Mucosa of rectum (tissue), 2 donors: ENCODE measurements around the gene GPR160.

Source experiments
- H3K27ac ChIP-seq, 2 donors: one replicate each; pipeline ENCODE4 v1.7.0; 2013; ENCODE audit warnings: inconsistent platforms in 2 of 2, low read depth in 2 of 2, low read length in 2 of 2
- H3K27me3 ChIP-seq, 2 donors: one replicate each; pipeline ENCODE4 v1.7.0; 2013; ENCODE audit warnings: low read length in 2 of 2; ENCODE audit not compliant: control insufficient read depth in 2 of 2, insufficient read depth in 2 of 2
- H3K36me3 ChIP-seq, 2 donors: one replicate each; pipeline ENCODE4 v1.7.0; 2013; ENCODE audit warnings: low read length in 2 of 2; ENCODE audit not compliant: control insufficient read depth in 2 of 2, insufficient read depth in 2 of 2
- H3K4me1 ChIP-seq, 2 donors: one replicate each; pipeline ENCODE4 v1.7.0; 2013; ENCODE audit warnings: low read length in 2 of 2, mild to moderate bottlenecking in 1 of 2; ENCODE audit not compliant: control insufficient read depth in 2 of 2, insufficient read depth in 2 of 2
- H3K4me3 ChIP-seq, 2 donors: one replicate each; pipeline ENCODE4 v1.7.0; 2013; ENCODE audit warnings: low read length in 2 of 2
- H3K9ac ChIP-seq, 2 donors: one replicate each; pipeline ENCODE4 v1.7.0; 2013; ENCODE audit warnings: low read length in 2 of 2, low read depth in 1 of 2, mild to moderate bottlenecking in 1 of 2
- H3K9me3 ChIP-seq, 2 donors: one replicate each; pipeline ENCODE4 v1.7.0; 2013; ENCODE audit warnings: low read length in 2 of 2; ENCODE audit not compliant: control insufficient read depth in 2 of 2
- donor health status: healthy.
- donor health status: Normal muscosa, but diverticular disease.

GPR160 gene

DNA sequence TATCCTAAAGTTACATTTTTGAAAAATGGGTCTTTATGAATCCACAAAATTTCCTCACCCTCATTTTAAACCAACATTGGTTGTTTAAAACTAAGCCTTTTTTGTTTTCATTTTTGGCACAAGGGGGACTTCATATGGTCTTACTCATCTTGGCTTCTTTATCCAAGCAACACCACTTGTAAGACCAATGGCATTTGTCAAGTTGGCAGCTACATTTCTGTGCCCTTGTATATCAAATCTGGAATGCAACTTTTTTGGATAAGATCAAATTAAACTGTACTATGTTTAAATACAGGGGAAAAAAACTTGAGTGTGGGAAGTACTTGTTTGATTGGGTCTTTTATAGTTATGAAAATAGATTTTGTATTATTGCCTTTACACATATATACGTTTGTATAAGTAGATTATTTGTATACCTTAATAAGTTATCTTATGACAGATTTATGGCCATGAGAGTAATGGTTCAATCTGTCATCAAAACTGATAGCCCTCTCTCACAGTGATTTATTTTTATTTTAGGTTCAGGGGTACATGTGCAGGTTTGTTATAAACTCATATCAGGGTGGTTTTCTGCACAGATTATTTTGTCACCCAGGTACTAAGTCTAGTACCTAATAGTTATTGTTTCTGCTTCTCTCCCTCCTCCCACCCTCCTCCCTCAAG lies 43.4 kb downstream of the GPR160 start:
- H3K4me3 ChIP-seq: no peak overlapping the region
- peaks cover 15% of the 10 kb centered on the region in 2 donors for H3K4me1 ChIP-seq
- H3K36me3 ChIP-seq: peaks cover 10 to 29% of the 10 kb centered on the region in 2 donors
- no peak overlapping the region for H3K9ac ChIP-seq
- no peak overlapping the region for H3K27ac ChIP-seq
- H3K27me3 ChIP-seq: no peaks in the 10 kb centered on the region
- no peaks in the 10 kb centered on the region for H3K9me3 ChIP-seq

DNA sequence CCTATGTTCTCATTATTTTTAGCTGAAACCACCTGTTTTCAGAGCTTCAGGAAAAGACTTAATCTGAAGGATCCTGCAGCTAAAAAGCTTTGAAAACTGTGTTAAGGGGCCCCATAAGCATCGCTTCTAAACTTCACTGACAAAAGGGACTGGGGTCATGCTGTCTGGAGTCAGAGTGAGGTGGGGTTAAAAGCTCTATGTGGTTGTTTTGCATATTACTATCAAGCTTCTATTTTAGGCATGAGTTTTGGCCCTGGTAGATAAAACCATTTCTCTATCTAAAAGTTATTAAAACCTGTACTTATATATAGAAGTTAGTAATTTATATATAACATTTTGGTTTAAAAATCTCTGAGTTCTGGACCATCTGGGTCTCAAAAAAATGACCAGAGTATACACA lies 45.5 kb downstream of the GPR160 start:
- Histone ChIP-seq H3K9ac (no peak overlapping the region), H3K4me3 (no peak overlapping the region), H3K27me3 (no peaks in the 10 kb centered on the region), H3K9me3 (no peaks in the 10 kb centered on the region), H3K27ac (no peak overlapping the region), H3K4me1 (peaks cover 6 to 9% of the 10 kb centered on the region in 2 donors), H3K36me3 (peaks cover 17 to 40% of the 10 kb centered on the region in 2 donors)

DNA sequence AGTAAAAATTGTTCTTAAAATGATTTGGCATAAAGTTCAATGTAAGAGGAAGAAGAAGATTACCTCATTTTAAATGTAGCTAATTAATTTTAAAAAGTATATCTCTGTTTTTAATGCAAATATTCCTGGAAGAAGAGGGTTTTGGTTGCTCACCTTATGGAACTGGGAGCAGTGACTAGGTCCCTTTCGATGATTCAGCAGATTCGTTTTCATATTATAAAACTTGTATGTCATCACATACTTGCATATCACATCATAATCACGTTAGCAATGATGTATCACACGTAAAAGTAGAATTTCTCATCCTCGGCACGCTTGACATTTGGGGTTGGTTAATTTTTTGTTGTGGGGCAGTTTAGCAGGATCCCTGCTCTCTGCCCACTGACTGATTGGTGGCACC lies 47.6 kb downstream of the GPR160 start:
- H3K27ac ChIP-seq: no peak overlapping the region
- H3K4me3 ChIP-seq: no peak overlapping the region
- H3K27me3 ChIP-seq: no peaks in the 10 kb centered on the region
- H3K36me3 ChIP-seq: peaks cover 17 to 37% of the 10 kb centered on the region in 2 donors
- H3K9ac ChIP-seq: no peak overlapping the region
- no peaks in the 10 kb centered on the region for H3K4me1 ChIP-seq
- H3K9me3 ChIP-seq: no peaks in the 10 kb centered on the region

DNA sequence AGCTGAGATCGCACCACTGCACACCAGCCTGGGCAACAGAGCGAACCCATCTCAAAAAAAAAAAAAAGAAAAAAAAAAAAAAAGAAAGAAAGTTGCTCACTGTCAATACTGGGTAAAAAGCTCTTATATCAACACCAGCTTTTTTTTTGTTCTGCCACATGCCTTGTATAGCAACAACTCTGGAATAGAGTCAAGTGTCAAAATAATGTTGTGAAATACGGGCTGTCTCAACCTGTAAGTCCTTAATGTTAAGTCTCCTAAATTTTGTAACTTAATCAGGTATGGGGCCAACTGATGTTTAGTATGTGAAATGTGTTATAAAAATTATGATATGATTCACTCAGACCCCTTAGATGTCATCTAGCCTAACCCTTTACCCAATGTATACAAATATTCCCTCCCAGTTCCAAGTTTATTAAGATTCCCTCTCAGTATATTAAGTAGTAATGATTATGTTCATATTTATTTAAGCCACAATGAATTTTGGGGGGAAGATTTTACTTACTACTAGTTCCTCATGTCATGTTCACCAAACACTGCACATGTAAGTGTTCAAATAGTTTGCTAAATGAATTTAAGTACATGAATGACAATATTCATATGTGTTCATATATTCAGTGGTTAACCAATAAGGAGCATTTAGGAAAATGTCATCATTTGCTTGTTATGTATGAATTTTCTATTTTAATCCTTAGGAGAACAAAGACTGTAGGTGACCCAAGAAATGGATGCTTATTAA lies 52.2 kb downstream of the GPR160 start:
- peaks cover 26 to 31% of the 10 kb centered on the region in 2 donors for H3K36me3 ChIP-seq
- no peaks in the 10 kb centered on the region for H3K9me3 ChIP-seq
- no peaks in the 10 kb centered on the region for H3K4me1 ChIP-seq
- no peak overlapping the region for H3K27ac ChIP-seq
- no peak overlapping the region for H3K4me3 ChIP-seq
- H3K9ac ChIP-seq: no peak overlapping the region
- H3K27me3 ChIP-seq: no peaks in the 10 kb centered on the region

DNA sequence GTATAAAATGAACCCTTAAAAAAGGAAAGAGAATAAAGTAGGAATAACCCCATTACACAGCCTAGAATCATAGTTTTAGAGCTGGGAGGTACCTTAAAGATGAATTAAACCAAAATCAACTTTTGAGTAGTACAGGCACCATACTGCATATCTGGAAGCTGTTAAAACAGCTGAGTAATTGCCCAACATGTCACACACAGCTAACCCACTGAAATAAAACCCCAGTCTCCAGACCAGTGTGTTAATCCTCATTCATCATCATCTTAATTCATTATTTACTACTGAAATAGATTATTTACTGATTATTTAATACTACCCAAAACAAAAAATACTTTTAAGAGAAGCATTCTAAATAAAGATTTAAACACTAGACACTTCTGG lies 52.8 kb downstream of the GPR160 start:
- Histone ChIP-seq H3K36me3 (peaks cover 27% of the 10 kb centered on the region in 2 donors), H3K27ac (no peak overlapping the region), H3K27me3 (no peaks in the 10 kb centered on the region), H3K9ac (no peak overlapping the region), H3K9me3 (no peaks in the 10 kb centered on the region), H3K4me1 (no peaks in the 10 kb centered on the region), H3K4me3 (no peak overlapping the region)

DNA sequence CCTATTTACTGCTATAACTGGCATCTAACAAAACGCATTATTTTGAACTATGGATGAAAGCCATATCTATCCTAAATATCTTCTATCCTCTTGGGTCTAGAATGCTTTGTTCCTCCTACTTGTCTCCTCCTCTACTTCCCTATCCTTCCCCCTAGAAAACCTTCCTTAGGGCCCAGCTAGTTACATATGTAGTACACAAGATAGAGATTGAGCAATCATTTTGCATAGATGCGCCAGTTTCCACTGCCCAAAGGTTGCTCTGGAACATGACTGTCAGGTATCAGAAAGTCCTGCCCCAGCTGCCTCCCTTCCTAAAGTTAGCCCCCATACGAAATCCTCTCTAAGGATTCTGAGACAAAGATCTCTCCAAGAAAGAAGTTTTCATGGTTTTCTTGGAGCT lies 55.1 kb downstream of the GPR160 start:
- no peak overlapping the region for H3K4me3 ChIP-seq
- H3K4me1 ChIP-seq: no peaks in the 10 kb centered on the region
- no peaks in the 10 kb centered on the region for H3K27me3 ChIP-seq
- H3K9ac ChIP-seq: no peak overlapping the region
- no peak overlapping the region for H3K27ac ChIP-seq
- H3K9me3 ChIP-seq: no peaks in the 10 kb centered on the region
- peaks cover 26 to 36% of the 10 kb centered on the region in 2 donors for H3K36me3 ChIP-seq

DNA sequence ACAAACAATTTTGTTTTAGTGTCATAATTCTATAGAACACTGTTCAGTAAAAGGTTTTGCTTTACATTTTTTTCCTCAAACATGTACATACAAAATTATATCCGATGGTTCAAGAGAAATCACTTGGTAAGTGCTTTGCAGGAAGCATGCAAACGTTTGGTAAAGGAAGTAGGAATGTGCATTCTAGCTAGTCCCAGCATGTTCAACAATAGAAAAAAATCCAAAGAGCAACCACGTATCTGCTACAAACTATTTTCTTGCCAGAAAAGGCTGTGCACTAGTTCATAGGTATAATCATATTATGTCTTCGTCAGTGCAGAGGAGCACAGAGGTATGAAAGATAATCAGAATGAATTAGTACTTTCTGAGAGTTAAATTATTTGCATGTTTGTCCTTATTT lies 58.0 kb downstream of the GPR160 start:
- no peaks in the 10 kb centered on the region for H3K27me3 ChIP-seq
- H3K9me3 ChIP-seq: no peaks in the 10 kb centered on the region
- H3K4me3 ChIP-seq: no peak overlapping the region
- H3K4me1 ChIP-seq: no peaks in the 10 kb centered on the region
- H3K36me3 ChIP-seq: peaks cover 45 to 51% of the 10 kb centered on the region in 2 donors
- H3K9ac ChIP-seq: no peak overlapping the region
- no peak overlapping the region for H3K27ac ChIP-seq

DNA sequence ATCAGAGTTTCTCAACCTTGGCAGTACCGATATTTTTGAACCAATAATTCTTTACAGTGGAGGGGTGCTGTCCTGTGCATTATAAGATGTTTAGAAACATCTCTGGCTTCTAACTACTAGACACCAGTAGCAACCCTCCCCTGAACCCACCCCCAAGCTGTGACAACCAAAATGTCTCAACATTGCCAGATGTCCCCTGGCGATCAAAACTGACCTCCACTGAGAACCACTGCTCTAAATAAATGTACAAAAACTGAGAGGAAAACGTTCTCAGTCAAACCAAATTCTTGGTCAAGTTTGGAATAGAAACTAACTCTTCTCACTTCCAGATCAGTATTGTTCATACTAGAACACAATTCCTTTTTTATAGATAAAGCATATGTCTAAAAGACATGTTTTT lies 58.5 kb downstream of the GPR160 start:
- Histone ChIP-seq H3K27ac (no peak overlapping the region), H3K36me3 (peaks cover 48 to 51% of the 10 kb centered on the region in 2 donors), H3K4me1 (no peaks in the 10 kb centered on the region), H3K27me3 (no peaks in the 10 kb centered on the region), H3K9me3 (no peaks in the 10 kb centered on the region), H3K9ac (no peak overlapping the region), H3K4me3 (no peak overlapping the region)

DNA sequence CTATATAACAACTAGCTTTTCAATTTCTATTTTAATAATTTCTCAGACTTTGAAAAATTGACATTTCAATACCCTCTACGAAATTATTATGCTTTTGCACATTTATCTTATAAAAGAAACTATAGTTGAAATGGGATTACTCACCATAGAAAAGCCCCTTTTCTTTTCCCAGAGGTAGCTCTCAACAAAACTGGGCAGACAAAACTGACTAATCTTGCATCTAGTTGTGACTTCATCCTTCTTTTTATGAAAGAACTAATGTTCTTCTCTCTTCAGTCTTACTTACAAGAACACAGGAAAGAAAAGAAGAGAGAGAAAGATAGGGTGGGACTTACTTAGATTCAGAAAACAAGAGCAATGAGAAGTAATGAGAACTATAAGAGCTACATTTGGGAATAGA lies 61.0 kb downstream of the GPR160 start:
- Histone ChIP-seq H3K4me1 (no peaks in the 10 kb centered on the region), H3K27ac (no peak overlapping the region), H3K27me3 (no peaks in the 10 kb centered on the region), H3K9me3 (no peaks in the 10 kb centered on the region), H3K36me3 (peaks cover 58 to 59% of the 10 kb centered on the region in 2 donors), H3K9ac (no peak overlapping the region), H3K4me3 (no peak overlapping the region)

DNA sequence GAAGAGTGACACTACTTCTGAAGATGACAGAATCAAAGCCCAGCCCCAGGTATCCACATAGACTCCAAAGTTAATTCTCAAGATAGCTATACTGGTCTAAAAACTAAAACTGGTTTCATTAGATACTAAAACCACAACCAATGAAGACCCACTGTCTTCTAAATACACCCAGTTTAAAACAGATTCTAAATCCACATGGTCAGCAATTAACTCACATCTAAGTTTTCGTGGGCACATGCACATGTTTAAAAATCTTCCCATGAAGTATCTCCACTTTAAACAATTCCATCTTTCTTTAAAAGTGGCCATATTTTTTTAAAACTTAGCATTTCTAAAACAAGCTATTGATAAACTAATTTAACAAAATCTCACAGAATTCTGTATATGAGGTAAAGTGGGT lies 63.1 kb downstream of the GPR160 start:
- no peak overlapping the region for H3K27ac ChIP-seq
- no peaks in the 10 kb centered on the region for H3K9me3 ChIP-seq
- H3K9ac ChIP-seq: no peak overlapping the region
- H3K36me3 ChIP-seq: peaks cover 49 to 53% of the 10 kb centered on the region in 2 donors
- H3K27me3 ChIP-seq: no peaks in the 10 kb centered on the region
- no peaks in the 10 kb centered on the region for H3K4me1 ChIP-seq
- H3K4me3 ChIP-seq: no peak overlapping the region
